Karpas-422 (cell line): Measurements from ENCODE around the gene PSMC3IP. TPM values are rescaled to one million over a fixed set of nuclear protein-coding genes. Genes with fewer than 3 reads are reported as not detected.

ENCODE experiments used
- DNase-seq: peaks from one replicate; pipeline ENCODE4 v3.0.0-alpha.2; 2015
- H2AFZ ChIP-seq: fragments of 200-600 bp; sonication (generic); 2 replicates; pipeline ENCODE4 v1.6.1; 2014; ENCODE audit warnings: antibody characterized with exemption, low read length, mixed read lengths
- H3K27ac ChIP-seq: fragments of 200-600 bp; sonication (generic); 2 replicates; pipeline ENCODE4 v1.5.1; 2014; ENCODE audit warnings: mild to moderate bottlenecking, low read length, moderate library complexity
- H3K27me3 ChIP-seq: fragments of 200-600 bp; sonication (generic); 2 replicates; pipeline ENCODE4 v1.6.1; 2014; ENCODE audit warnings: low read length, mixed read lengths
- H3K36me3 ChIP-seq: fragments of 200-600 bp; sonication (generic); 2 replicates; pipeline ENCODE4 v1.6.1; 2014; ENCODE audit warnings: low read length, mixed read lengths; ENCODE audit not compliant: insufficient read depth
- H3K4me1 ChIP-seq: fragments of 200-600 bp; sonication (generic); 2 replicates; pipeline ENCODE4 v1.6.1; 2014; ENCODE audit warnings: mild to moderate bottlenecking, low read length, mixed read lengths
- H3K4me2 ChIP-seq: fragments of 200-600 bp; sonication (generic); 2 replicates; pipeline ENCODE4 v1.6.1; 2014; ENCODE audit warnings: low read length, low read depth, mild to moderate bottlenecking; ENCODE audit not compliant: poor library complexity, severe bottlenecking
- H3K4me3 ChIP-seq: fragments of 200-600 bp; sonication (generic); 2 replicates; pipeline ENCODE4 v1.5.1; 2014; ENCODE audit warnings: mild to moderate bottlenecking, antibody characterized with exemption, low read length, mixed read lengths
- H3K79me2 ChIP-seq: fragments of 200-600 bp; sonication (generic); 2 replicates; pipeline ENCODE4 v1.6.1; 2014; ENCODE audit warnings: mild to moderate bottlenecking, low read length, mixed read lengths
- H3K9ac ChIP-seq: fragments of 200-600 bp; sonication (generic); 2 replicates; pipeline ENCODE4 v1.6.0; 2014; ENCODE audit warnings: low read length
- H3K9me2 ChIP-seq: fragments of 200-600 bp; sonication (generic), shearing (Covaris generic); replicated peaks from 2 replicates; pipeline ENCODE4 v1.6.0; 2014; ENCODE audit warnings: mild to moderate bottlenecking, low read length, moderate library complexity; ENCODE audit not compliant: insufficient read depth
- H3K9me3 ChIP-seq: fragments of 300-700, 200-600 bp; sonication (generic); 2 replicates; pipeline ENCODE4 v1.6.1; 2014; ENCODE audit warnings: low read length, mixed read lengths
- H4K20me1 ChIP-seq: fragments of 200-600 bp; sonication (generic); 2 replicates; pipeline ENCODE4 v1.6.1; 2014; ENCODE audit warnings: mild to moderate bottlenecking, antibody characterized with exemption, low read length, low read depth; ENCODE audit not compliant: insufficient read depth
- total RNA-seq: library from RNA; depleted of rRNA; stranded (reverse); fragments of >200 nt; shearing (Covaris generic); gene quantifications from 2 replicates; pipeline ENCODE4 v1.2.3, GENCODE V29; 2014; ENCODE audit warnings: low replicate concordance

Gene PSMC3IP
- total RNA-seq, 1 experiment from 2014 or later: 5.3 TPM

DNA sequence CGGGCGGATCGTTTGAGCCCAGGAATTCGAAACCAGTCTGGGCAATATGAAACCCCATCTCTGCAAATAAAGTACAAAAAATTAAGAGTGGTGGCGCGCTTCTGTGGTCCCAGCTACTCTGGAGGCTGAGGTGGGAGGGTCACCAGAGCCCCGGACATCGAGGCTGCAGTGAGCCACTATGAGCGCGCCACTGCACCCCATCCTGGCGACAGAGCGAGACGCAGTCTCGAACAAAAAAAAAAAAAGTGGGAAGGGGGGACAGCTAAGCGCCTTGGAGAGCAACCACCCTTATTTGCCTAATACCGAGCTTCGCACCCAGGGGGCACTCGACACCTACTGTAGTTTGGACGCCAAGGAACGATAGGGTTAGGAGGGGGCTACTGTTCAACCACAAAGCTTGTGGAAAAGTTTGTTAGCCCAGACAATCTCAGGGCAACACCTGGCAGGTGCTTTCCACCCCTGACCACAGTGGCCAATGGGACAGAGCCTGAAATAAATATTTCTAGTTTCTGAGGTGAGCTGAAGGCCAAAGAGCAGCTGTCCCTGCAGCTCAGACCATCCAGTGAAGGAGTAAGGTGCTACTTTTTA lies 847 bp upstream of the PSMC3IP start:
- Histone ChIP-seq H3K9me2 (no peaks in the 10 kb centered on the region), H4K20me1 (no peaks in the 10 kb centered on the region), H3K9ac (peak overlapping the region; percentile 98), H3K4me1 (peaks cover 45% of the 10 kb centered on the region), H3K4me3 (peak overlapping the region; percentile 87), H3K27me3 (no peaks in the 10 kb centered on the region), H2AFZ (peak overlapping the region; percentile 70; the same call in 1 of the 2 replicates), H3K79me2 (peaks cover 28% of the 10 kb centered on the region), H3K4me2 (peak overlapping the region; percentile 100), H3K27ac (peak overlapping the region; percentile 96), H3K36me3 (peaks cover 27% of the 10 kb centered on the region), H3K9me3 (no peaks in the 10 kb centered on the region)
- peak; percentile 95 for DNase-seq

DNA sequence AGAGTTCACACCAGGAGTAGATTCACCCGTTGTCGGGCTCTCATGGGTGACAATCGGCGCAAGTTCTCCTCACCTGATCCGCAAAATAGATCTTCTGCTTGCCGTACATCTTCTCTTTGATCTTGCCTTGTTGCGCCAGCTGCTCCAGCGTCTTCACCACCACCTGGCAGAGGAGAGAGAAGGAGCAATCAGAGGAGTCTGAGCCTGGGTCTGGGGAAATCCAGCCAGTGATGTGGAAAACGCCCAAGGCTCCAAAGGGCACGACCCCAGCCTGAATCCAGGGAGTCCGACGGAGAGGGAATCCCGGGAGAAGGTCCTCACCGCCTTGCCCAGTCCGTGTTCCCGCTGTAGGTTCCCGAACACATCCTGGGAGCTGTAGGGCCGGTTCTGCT lies 393 bp downstream of the PSMC3IP start:
- peak overlapping the region; percentile 87 for H3K4me3 ChIP-seq

DNA sequence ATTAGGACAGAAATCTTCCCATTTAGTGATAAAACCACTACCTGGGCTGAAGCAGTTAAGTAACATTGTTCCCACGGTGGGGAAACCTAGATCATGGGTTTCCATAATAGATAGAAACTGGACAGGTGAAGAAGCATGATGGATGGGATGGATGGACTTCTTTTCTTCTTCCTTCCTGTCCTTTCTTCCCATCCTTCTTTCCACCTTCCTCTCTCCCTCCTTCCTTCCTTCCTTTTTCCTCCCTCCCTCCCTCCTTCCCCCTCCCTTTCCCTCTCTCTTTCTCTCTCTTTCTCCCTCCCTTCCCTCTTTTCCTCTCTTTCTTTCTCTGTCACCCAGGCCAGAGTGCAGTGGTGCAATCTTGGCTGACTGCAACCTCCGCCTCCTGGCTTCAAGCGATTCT lies 3.1 kb downstream of the PSMC3IP start:
- Histone ChIP-seq H3K9me3 (no peaks in the 10 kb centered on the region), H2AFZ (no peak overlapping the region), H3K36me3 (peaks cover 36% of the 10 kb centered on the region), H3K9me2 (no peaks in the 10 kb centered on the region), H3K79me2 (peaks cover 28% of the 10 kb centered on the region), H3K27me3 (no peaks in the 10 kb centered on the region), H4K20me1 (no peaks in the 10 kb centered on the region), H3K4me2 (no peak overlapping the region), H3K4me1 (peaks cover 37% of the 10 kb centered on the region), H3K27ac (no peak overlapping the region), H3K9ac (no peak overlapping the region), H3K4me3 (no peak overlapping the region)
- DNase-seq: no peak

More for the DNA sequence above, 393 bp downstream of the PSMC3IP start:
- Histone ChIP-seq H3K9ac (peak overlapping the region; percentile 98), H3K27me3 (no peaks in the 10 kb centered on the region), H3K36me3 (peaks cover 26% of the 10 kb centered on the region; the same call in 1 of the 2 replicates), H4K20me1 (no peaks in the 10 kb centered on the region), H3K4me2 (peak overlapping the region; percentile 100), H3K4me1 (peaks cover 45% of the 10 kb centered on the region), H3K9me2 (no peaks in the 10 kb centered on the region), H2AFZ (no peak overlapping the region), H3K9me3 (no peaks in the 10 kb centered on the region), H3K79me2 (peaks cover 28% of the 10 kb centered on the region), H3K27ac (peak overlapping the region; percentile 58; the same call in 1 of the 2 replicates)
- DNase-seq: peak; percentile 62

GRCh38 chr17:42573095-42573494 lies 4.4 kb downstream of the PSMC3IP start:
- Histone ChIP-seq H3K9me2 (no peaks in the 10 kb centered on the region), H3K27ac (no peak overlapping the region), H3K4me2 (no peak overlapping the region), H4K20me1 (no peaks in the 10 kb centered on the region), H3K36me3 (peaks cover 36% of the 10 kb centered on the region), H3K4me3 (no peak overlapping the region), H3K9ac (0 out of 2 replicates have a peak overlapping the region, but pooled peaks have one; percentile 15), H2AFZ (no peak overlapping the region), H3K9me3 (no peaks in the 10 kb centered on the region), H3K79me2 (peaks cover 29% of the 10 kb centered on the region), H3K4me1 (peaks cover 30% of the 10 kb centered on the region), H3K27me3 (no peaks in the 10 kb centered on the region)
- no peak for DNase-seq

GRCh38 chr17:42571435-42572225 lies 5.9 kb downstream of the PSMC3IP start:
- peaks cover 36% of the 10 kb centered on the region for H3K36me3 ChIP-seq

GRCh38 chr17:42568341-42569111 lies 9.0 kb downstream of the PSMC3IP start:
- H3K9ac ChIP-seq: no peak overlapping the region
- no peaks in the 10 kb centered on the region for H3K9me2 ChIP-seq
- DNase-seq: no peak
- peaks cover 33% of the 10 kb centered on the region for H3K36me3 ChIP-seq
- H4K20me1 ChIP-seq: no peaks in the 10 kb centered on the region
- peak overlapping the region; percentile 100 for H3K4me2 ChIP-seq
- no peaks in the 10 kb centered on the region for H3K27me3 ChIP-seq
- H3K9me3 ChIP-seq: no peaks in the 10 kb centered on the region
- H3K4me1 ChIP-seq: peaks cover 27% of the 10 kb centered on the region
- no peak overlapping the region for H2AFZ ChIP-seq
- no peak overlapping the region for H3K4me3 ChIP-seq
- H3K27ac ChIP-seq: no peak overlapping the region
- H3K79me2 ChIP-seq: peaks cover 27% of the 10 kb centered on the region

More at GRCh38 chr17:42571435-42572225, 5.9 kb downstream of the PSMC3IP start:
- H3K4me3 ChIP-seq: no peak overlapping the region
- no peak overlapping the region for H3K27ac ChIP-seq
- no peak overlapping the region for H3K4me2 ChIP-seq
- H3K9me2 ChIP-seq: no peaks in the 10 kb centered on the region
- H3K4me1 ChIP-seq: peaks cover 29% of the 10 kb centered on the region
- DNase-seq: no peak
- H3K9ac ChIP-seq: no peak overlapping the region
- H3K9me3 ChIP-seq: no peaks in the 10 kb centered on the region
- H2AFZ ChIP-seq: no peak overlapping the region
- no peaks in the 10 kb centered on the region for H4K20me1 ChIP-seq
- H3K79me2 ChIP-seq: peaks cover 28% of the 10 kb centered on the region
- H3K27me3 ChIP-seq: no peaks in the 10 kb centered on the region

GRCh38 chr17:42566883-42567573 lies 10.5 kb downstream of the PSMC3IP start, which contains the start of gene MLX:
MLX (plus strand) TSS chr17:42567100; CDS start chr17:42567125, 25 bp downstream.
- peak; percentile 97 for DNase-seq
- Histone ChIP-seq H3K36me3 (peaks cover 25% of the 10 kb centered on the region), H4K20me1 (no peaks in the 10 kb centered on the region), H3K27me3 (no peaks in the 10 kb centered on the region), H3K4me2 (peak within 1 kb of the TSS; percentile 100), H3K79me2 (peaks cover 42% of the 10 kb centered on the region), H3K9me2 (no peaks in the 10 kb centered on the region), H2AFZ (0 out of 2 replicates have a peak within 1 kb of the TSS, but pooled peaks have one; percentile 42), H3K27ac (peak within 1 kb of the TSS; percentile 79), H3K4me1 (peaks cover 33% of the 10 kb centered on the region), H3K9me3 (no peaks in the 10 kb centered on the region), H3K4me3 (peak within 1 kb of the TSS; percentile 99), H3K9ac (peak within 1 kb of the TSS; percentile 94)
